Measurements from ENCODE around the gene CLEC14A.

The CLEC14A gene

GRCh38 chr14:38285962-38286361, 30.1 kb upstream of the CLEC14A start:
- no peak for TF ChIP-seq CTCF (IDR thresholded peaks at IDR 0.05)

GRCh38 chr14:38282936-38283335, 27.0 kb upstream of the CLEC14A start:
- no peak for TF ChIP-seq CTCF (IDR thresholded peaks at IDR 0.05)

- TF ChIP-seq CTCF (IDR thresholded peaks at IDR 0.05) = no peak
Observed at GRCh38 chr14:38280081-38280480, 24.2 kb upstream of the CLEC14A start.

GRCh38 chr14:38279572-38279971, 23.7 kb upstream of the CLEC14A start:
- no peak for TF ChIP-seq CTCF (IDR thresholded peaks at IDR 0.05)

GRCh38 chr14:38278035-38278434, 22.1 kb upstream of the CLEC14A start:
- no peak for TF ChIP-seq CTCF (IDR thresholded peaks at IDR 0.05)

- no peak for TF ChIP-seq CTCF (IDR thresholded peaks at IDR 0.05)
Observed at GRCh38 chr14:38262844-38263243, 7.0 kb upstream of the CLEC14A start.

GRCh38 chr14:38261620-38262019, 5.7 kb upstream of the CLEC14A start:
- no peak for TF ChIP-seq CTCF (IDR thresholded peaks at IDR 0.05)

- TF ChIP-seq CTCF (IDR thresholded peaks at IDR 0.05) = no peak
Observed at GRCh38 chr14:38257507-38257906, 1.6 kb upstream of the CLEC14A start.

Measured in LNCAP (cell line).